NCI-H2171 (cell line): ENCODE measurements around the gene SENP6.
"Not testable (repeated sequence)": the region's sequence is repeated elsewhere in the genome, so short reads cannot be mapped to it uniquely, and the experiment has no call there.

Experiments
- DNase-seq: peaks from one replicate; lab custom pipeline; 2025; lab: John Stamatoyannopoulos, UW

Gene SENP6

DNA sequence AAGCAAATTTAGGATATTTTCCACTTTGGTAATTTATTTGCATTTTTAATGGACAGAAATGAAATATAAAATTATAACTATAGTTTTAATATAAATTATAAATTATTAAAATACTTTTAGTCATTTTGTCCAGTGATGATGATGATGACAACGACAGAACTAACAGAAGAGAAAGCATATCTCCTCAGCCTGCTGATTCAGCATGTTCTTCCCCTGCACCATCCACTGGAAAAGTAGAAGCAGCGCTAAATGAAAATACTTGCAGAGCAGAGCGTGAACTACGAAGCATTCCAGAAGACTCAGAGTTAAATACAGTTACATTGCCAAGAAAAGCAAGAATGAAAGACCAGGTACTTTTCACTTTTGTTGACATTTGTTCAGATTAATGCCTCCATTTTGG is 64.9 kb downstream of the SENP6 start:
- DNase-seq, result no peak

DNA sequence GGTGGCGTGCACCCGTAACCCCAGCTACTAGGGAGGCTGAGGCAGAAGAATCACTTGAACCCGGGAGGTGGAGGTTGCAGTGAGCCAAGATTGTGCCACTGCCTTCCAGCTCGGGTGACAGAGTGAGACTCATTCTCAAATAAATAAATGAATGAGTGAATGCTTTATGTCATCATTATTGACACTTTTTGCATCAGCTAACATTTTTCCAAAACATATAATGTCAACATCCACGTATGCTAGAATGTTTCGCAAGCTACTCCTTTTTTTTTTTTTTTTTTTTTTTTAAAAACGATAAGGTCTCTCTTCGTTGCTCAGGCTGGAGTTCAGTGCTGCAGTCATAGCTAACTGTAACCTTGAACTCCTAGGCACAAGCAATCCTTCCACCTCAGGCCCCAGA is 72.2 kb downstream of the SENP6 start:
- no peak for DNase-seq

DNA sequence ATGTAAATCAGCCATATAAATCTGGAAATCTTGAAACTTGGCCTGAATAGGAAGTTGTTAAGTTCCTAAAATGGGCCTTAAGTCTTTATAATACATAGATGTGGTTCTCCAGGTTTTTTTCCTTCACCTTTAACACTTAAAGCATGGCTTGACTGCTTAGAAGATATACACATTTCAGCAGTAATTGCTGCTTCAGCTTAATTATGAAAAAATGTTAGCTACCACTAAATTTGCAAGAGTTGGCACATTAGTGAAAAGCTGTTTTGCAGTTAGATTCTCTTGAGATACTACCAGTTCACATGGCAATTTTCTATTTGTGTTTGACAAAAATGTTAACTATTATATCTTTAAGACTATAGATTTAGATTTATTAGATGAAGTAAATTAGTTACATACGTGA is 74.7 kb downstream of the SENP6 start:
- DNase-seq, result no peak

DNA sequence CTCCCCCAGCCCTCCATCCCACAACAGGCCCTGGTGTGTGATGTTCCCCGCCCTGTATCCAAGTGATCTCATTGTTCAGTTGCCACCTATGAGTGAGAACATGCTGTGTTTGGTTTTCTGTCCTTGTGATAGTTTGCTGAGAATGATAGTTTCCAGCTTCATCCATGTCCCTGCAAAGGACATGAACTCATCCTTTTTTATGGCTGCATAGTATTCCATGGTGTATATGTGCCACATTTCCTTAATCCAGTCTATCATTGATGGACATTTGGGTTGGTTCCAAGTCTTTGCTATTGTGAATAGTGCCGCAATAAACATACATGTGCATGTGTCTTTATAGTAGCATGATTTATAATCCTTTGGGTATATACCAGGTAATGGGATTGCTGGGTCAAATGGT is 80.9 kb downstream of the SENP6 start:
- DNase-seq, result not testable (repeated sequence)

DNA sequence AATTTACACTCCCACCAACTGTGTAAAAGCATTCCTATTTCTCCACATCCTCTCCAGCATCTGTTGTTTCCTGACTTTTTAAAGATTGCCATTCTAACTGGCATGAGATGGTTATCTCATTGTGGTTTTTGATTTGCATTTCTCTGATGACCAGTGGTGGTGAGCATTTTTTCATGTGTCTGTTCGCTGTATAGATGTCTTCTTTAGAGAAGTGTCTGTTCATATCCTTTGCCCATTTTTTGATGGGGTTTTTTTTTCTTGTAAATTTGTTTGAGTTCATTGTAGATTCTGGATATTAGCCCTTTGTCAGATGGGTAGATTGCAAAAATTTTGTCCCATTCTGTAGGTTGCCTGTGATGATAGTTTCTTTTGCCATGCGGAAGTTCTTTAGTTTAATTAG is 81.3 kb downstream of the SENP6 start:
- not testable (repeated sequence) for DNase-seq

DNA sequence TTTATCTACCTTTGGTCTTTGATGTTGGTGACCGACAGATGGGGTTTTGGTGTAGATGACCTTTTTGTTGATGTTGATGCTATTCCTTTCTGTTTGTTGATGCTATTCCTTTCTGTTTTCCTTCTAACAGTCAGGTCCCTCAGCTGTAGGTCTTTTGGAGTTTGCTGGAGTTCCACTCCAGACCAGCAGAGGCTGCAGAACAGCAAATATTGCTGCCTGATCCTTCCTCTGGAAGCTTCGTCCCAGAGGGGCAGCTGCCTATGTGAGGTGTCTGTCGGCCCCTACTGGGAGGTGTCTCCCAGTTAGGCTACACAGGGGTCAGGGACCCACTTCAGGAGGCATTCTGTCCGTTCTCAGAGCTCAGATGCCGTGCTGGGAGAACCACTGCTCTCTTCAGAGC is 85.9 kb downstream of the SENP6 start:
- DNase-seq, result not testable (repeated sequence)

DNA sequence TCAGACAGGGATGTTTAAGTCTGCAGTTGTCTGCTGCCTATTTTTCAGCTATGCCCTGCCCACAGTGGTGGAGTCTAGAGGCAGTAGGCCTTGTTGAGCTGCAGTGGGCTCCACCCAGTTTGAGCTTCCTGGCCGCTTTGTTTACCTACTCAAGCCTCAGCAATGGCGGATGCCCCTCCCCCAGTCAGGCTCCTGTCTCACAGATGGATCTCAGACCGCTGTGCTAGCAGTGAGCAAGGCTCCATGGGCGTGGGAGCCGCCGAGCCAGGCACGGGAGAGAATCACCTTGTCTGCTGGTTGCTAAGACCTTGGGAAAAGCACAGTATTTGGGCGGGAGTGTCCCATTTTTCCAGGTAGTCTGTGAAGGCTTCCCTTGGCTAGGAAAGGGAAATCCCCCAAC is 86.3 kb downstream of the SENP6 start:
- not testable (repeated sequence) for DNase-seq

DNA sequence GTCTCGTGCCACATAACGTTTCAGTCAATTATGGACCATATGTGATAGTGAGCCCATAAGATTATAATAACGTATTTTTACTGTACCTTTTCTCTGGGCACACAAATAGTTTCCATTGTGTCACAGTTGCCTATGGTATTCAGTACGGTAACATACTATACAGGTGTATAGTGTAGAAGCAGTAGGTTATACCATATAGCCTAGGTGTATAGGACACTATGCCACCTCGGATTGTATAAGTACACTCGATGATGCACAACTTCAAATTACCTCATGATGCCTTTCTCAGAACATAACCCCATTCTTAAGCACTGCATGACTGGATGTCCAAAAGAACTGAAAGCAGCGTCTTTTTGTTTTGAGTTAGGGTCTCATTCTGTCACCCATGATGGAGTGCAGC is 87.9 kb downstream of the SENP6 start:
- DNase-seq, result no peak

DNA sequence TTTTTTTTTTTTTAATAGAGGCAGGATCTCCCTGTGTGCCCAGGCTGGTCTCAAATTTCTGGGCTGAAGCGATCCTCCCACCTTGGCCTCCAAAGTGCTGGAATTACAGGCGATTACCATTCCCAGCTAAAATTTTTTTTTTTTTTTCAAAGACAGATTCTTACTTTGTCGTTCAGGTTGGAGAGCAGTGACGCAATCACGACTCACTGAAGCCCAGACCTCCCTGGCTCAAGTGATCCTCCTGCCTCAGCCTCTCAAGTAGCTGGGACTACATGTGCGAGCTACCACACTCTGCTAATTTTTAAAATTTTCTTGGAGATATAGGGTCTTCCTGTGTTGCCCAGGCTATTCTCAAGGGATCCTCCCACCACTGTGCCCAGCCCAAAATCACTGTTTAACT is 89.3 kb downstream of the SENP6 start:
- no peak for DNase-seq

DNA sequence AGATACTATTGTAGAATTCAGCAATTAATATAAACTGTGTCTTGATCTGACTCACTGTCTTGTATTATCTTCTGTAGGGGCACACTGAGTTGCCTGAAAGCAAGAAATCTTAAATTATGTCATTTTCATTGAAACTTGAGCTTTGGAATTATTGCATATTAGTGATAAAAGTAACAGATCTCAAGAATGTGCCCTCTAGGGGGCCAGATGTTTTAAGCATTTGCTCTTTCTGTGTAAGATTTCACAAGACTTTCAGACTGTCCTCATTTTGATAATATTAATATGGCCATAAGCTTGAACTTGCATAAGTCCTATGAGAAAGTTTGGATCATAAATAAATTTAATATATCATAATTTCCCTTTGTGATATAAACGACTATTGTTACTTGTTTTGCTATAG is 91.9 kb downstream of the SENP6 start:
- DNase-seq, result no peak

DNA sequence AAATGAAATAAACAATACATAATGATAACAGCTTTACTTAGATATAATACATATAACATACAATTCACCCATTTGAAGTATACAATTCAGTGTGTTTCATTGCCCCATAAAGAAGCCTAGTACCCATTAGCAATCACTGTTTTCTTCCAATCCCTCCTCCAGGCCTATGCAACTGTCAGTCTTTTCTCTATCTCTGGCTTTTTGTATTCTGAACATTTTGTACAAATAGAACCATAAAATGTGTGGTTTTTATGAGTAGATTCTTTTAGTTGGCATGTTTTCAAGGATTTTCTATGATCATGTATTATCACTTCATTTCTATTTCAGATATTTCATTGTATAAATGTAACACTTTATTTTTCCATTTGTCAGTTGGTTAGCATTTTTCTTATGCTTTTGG is 92.7 kb downstream of the SENP6 start:
- DNase-seq, result no peak

DNA sequence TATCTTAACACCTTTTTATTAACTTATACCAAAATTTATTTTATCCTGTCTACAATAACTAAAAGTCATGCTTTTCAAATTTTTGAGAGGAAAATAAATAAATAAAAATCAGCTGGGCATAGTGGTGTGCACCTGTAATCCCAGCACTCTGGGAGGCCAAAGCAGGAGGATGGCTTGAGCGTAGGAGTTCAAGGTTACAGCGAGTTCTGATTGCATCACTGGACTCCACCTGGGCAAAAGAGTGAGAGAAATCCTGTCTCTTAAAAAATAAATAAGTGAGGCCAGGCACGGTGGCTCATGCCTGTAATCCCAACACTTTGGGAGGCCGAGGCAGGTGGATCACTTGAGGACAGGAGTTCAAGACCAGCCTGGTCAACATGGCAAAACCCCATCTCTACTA is 106.7 kb downstream of the SENP6 start:
- not testable (repeated sequence) for DNase-seq

DNA sequence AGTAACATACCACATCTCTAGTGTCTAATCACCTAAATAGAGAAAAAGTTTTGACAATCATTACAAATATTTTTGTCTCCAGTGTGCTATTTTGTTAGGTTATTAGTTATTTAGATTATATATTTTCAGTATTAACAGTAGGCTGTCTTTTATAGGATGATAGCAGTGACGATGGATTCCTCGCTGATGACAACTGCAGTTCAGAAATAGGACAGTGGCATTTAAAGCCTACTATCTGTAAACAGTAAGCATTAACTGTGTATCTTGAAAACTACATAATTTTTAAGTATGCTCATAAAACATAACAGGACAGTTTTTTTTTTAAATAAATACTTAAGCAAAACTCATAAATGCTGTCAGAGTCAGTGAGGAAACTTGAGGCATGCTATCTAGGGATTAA is 109.5 kb downstream of the SENP6 start:
- no peak for DNase-seq

DNA sequence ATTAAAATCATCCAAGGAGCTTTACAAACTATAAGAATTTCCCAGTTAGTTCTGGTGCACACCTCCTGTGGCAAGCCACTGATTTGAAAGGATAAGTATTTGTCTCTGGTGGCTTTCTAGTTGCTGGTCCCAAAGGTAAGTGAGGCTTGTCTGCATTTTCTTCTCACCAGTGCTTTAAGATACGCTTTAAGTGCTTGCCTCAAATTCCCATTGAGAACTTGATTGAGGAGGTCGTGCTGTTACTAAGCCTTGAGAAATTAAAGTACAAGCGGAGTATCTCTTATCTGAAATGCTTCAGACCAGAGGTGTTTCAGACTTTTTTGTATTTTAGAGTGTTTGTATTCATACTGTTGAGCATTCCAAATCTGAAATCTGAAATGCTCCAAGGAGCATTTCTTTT is 117.5 kb downstream of the SENP6 start:
- DNase-seq, result no peak

DNA sequence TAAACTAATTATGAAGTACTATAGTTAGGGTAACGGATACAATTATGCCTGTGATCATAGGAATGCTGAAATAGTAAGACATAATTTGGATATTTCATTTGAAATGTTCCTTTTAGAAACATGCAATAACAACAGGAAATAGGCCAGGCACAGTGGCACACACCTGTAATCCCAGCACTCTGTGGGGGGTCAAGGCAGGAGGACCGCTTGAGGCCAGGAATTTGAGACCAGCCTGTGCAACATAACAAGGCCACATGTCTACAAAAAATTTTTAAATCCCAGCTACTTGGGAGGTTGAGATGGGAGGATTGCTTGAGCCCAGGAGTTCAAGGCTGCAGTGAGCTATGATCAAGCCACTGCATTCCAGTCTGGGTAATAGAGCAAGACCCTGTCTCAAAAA is 121.7 kb downstream of the SENP6 start:
- DNase-seq, result no peak

DNA sequence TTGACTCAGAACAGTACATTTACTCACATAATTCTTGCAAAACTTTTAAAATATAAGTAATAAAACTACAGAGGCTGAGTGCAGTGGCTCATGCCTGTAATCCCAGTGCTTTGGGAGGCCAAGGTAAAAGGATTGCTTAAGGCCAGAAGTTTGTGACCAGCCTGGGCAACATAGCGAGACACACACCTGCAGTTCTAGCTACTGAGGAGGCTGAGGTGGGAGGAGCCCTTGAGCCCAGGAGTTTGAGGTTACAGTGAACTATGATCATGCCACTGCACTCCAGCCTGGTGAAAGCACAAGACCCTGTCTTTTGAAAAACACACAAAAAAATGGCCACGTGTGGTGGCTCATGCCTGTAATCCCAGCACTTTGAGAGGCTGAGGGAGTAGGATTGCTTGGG is 125.5 kb downstream of the SENP6 start:
- DNase-seq, result no peak

DNA sequence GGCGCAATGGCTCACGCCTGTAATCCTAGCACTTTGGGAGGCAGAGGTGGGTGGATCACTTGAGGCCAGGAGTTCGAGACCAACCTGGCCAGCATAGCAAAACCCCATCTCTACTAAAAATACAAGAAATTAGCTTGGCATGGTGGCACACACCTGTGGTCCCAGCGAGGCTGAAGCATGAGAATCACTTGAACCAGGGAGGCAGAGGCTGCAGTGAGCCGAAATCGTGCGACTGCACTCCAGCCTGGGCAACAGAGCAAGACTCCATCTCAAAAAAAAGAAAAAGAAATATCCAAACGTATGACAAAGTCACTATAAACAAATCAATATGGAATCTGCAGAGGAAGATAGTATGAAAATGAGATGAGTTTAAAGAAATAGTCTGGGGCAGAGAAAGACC is 129.3 kb downstream of the SENP6 start:
- not testable (repeated sequence) for DNase-seq

DNA sequence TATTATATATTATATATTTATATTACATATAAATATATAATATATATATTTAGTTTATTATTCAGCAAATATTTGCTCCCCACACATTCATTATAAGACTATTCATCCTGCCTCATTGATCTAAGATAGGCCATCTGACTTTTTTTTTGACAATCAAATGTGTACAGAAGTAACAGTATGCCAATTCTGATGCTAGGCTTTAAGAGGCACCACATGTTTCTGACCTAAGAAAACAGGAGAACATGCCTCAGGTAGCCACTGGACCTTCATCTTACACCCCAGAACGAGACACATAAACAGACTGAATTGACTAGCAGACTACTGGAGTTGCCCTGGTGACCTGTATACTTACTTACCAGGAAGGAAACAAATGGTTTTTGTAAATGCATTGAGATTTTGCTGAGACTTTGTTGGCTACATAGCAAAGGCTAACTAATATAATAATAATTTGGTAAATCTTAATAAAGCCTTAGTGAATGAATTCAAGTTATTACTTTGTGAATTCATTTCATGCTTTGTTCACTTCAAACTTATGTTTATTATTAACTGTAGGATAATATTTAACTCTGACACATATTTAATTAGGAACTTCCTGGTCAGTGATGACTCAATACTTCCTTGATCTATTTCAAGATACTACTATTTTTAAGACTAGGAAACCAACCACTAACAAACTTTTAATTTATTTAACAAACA is 134.0 kb downstream of the SENP6 start:
- no peak for DNase-seq

DNA sequence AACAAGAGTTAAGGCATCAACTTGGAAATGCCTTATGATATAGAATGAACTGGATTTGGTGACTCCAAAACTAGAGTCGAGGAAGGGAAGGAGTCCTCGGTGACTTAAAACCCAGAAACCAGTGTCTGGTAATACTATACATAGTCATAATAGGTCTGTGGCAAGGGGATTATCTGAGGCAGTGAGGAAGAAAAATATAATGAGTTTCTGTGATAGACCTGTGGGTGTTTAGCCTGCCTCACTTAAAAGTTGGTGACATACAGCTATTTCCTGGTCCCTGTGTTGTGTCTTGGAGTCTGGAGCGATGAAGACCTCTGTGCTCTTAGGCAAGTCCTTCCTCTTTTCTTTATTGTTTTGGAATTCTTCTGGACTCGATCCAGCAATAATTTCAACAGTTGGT is 142.3 kb downstream of the SENP6 start:
- DNase-seq, result no peak

DNA sequence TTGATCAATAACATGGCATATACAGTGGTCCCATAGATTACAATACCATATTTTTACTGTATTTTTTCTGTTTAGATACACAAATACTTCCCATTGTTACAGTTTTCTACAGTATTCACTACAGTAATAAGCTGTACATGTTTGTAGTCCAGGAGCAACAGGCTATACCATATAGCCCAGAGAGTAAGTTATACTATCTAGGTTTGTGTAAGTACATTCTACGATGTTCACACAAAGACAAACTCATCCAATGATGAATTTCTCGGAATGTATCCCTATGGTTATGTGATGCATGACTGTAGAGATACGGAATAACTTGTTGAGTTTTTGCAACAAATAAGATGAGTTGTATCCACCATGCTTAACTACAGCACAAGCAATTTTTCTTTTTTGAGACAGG is 143.7 kb downstream of the SENP6 start:
- no peak for DNase-seq

DNA sequence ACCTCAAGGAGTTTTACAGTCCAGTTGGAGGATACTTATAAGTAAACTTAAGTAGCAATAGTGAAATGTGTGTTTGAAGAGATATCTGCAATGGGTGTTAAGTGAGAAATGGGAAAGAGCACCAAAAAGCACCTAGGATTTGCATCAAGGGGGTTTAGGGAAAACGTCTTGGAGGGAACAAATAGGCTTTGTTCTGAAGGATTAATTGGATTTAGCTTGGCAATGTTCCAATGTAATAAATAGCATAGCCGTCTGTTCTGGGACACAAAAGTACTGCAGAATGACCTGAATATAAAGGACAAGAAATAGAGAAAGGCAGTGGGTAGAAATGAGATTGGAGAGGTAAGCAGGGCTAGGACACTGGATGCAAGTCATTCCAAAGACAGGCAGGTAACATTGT is 144.5 kb downstream of the SENP6 start:
- DNase-seq, result no peak

DNA sequence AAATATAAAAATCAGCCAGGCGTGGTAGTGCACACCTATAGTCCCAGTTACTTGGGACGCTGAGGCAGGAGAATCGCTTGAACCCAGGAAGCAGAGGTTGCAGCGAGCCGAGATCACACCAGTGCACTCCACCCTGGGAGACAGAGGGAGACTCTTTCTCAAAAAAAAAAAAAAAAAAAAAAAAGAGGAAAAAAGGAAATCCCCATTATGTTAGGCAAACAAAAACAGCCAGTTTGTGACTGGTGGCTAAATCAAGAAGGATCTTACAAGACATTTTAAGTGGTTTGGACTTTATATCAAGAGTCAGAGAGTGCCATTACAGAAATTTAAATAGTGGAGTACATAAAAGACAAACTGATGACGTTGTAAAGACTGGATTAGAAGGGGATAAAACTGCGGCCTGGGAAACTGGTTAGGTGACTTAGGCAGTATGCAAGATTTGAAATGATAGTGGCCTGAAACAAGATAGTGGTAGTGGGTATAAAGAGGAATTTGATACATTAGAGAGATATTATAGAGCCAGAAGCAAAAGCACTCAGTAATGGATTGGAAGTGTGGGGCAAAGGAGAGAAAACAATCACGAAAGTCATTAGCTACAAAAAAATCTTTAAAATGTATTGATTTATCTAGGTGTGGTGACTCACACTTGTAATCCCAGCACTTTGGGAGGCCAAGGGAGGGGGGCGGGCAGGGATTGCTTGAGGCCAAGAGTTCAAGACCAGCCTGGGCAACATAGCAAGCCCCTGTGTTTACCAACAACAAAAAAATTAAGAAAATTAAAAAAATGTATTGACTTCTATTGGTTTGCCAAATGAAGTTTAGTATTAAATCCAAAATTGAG is 145.7 kb downstream of the SENP6 start:
- DNase-seq, result no peak

DNA sequence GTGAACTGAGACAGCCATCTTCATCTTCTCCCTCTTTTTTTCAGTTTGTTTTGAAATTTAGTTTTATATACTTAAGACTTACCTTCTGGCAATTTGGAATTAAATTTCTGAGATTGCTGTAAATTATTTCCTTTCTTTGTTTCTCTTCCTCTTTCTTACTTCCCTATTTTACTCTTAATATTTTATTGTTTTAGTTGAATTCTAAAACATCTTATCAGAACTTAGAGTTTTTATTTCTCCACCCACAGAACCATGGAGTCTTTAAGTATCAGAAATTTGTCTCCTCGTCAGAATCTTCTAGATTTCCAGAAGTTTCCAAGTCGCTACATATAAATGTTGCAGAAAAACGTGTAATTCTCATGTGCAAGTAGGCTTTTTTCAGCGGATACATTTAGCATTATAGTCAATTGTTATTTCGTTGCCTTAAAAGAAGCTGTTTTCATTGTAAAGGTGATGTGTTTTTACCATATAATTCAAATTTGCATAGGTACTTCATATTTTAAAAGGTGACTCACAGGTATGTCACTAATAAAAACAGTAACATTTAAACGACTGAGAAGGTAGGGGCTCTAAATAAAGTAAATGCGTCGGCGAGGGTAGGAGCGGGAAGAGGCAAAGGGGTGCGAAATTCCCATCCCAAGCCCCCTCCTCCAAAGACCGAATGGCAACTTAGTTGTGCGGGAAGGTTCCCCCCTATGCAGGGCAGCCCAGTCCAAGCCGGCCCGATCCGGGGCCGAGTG is 146.5 kb downstream of the SENP6 start:
- no peak for DNase-seq
